Prostate gland (tissue), 2 donors: Measurements from ENCODE around the gene DNAL4. TPM values are rescaled to one million over a fixed set of nuclear protein-coding genes. Genes with fewer than 3 reads are reported as not detected.

ENCODE experiments used
- DNase-seq: peaks from one replicate; pipeline ENCODE4 v3.0.0-alpha.2; 2019; ENCODE audit warnings: low spot score
- H3K27ac ChIP-seq, 2 donors: fragments of 200-600 bp; sonication (generic); 2 replicates each; pipeline ENCODE4 v1.5.1; 2017 to 2019
- H3K27me3 ChIP-seq: fragments of 200-600 bp; sonication (generic); replicated peaks from 2 replicates; pipeline ENCODE4 v1.5.1; 2019; ENCODE audit not compliant: insufficient read depth
- H3K36me3 ChIP-seq, 2 donors: fragments of 200-600 bp; sonication (generic); 1 replicate in 1 of 2; 2 replicates in 1 of 2; pipeline versions ENCODE4 v1.5.1 to v1.8.1; 2017 to 2019
- H3K4me1 ChIP-seq: fragments of 200-600 bp; sonication (generic); replicated peaks from 2 replicates; pipeline ENCODE4 v1.5.1; 2019
- H3K4me3 ChIP-seq, 2 donors: fragments of 200-600 bp; sonication (generic); 2 replicates each; pipeline ENCODE4 v1.5.1; 2017 to 2019
- H3K9me3 ChIP-seq: fragments of 200-600 bp; sonication (generic); 2 replicates; pipeline ENCODE4 v1.5.1; 2017
- CTCF ChIP-seq, 4 experiments: fragments of 200-600 bp in 2 of 4; fragments of 450-650 bp in 2 of 4; sonication (generic) in 2 of 4; IDR thresholded peaks; 1 replicate in 3 of 4; 2 replicates in 1 of 4; pipeline ENCODE4 v1.5.1; 2016 to 2019; ENCODE audit warnings: antibody characterized with exemption in 4 of 4, mild to moderate bottlenecking in 2 of 4, moderate library complexity in 2 of 4
- POLR2A ChIP-seq: fragments of 450-650 bp; IDR thresholded peaks from one replicate; pipeline ENCODE4 v1.6.1; 2016; ENCODE audit warnings: antibody characterized with exemption, mild to moderate bottlenecking
- POLR2AphosphoS5 ChIP-seq: sonication (generic); formaldehyde crosslinking; IDR thresholded peaks from one replicate; pipeline ENCODE4 v1.6.1; 2017; ENCODE audit warnings: antibody characterized with exemption
- WGBS: methylation state at CpG from one replicate; pipeline ENCODE4 v1.1.5; 2018; 5-methylcytosine and 5-hydroxymethylcytosine counted together
- intact Hi-C: fragments of 100-400 bp; cut with DNase I; formaldehyde crosslinking; loops from one replicate; pipeline ENCODE4 v1.14.2; 2022
- small RNA-seq, 2 donors: library from RNA; depleted of rRNA; stranded (forward); fragments of <200 nt; gene quantifications; one replicate each; pipeline ENCODE3, GENCODE V24; 2016
- total RNA-seq, 2 donors: library from RNA; depleted of rRNA; stranded (reverse); fragments of >200 nt; gene quantifications; one replicate each; pipeline ENCODE4 v1.1.0, GENCODE V29; 2016

DNAL4 gene
- total RNA-seq, 2 donors from 2014 or later: 36.9 to 41.8 TPM

DNA sequence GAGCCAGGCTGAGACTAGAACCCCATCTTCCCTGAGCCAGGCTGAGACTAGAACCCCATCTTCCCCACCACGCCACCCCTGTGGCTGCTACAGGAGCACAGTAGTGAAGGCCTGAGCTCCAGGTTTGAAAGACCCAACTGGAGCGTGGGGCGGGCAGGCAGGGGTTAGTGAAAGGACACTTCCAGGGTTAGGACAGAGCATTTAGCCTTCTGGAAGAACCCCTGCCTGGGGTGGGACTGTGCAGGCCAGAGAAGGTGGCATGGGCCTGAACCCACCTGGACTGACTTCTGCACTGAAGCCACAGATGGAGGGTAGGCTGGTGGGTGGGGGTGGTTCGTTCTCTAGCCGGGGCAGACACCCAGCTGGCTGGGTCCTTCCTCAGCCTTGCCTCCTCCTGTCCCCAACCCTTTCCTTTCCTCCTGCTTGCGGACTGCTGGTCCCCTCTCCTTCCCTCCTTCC is 62.2 kb downstream of the DNAL4 start:
- intact Hi-C loops: loop anchor here (5.0 kb wide), 1 partner anchor 49 kb away; the partner anchor contains the start of gene TOMM22
- peaks cover 8% of the 10 kb centered on the region for H3K4me1 ChIP-seq
- H3K36me3 ChIP-seq: peaks cover 32 to 50% of the 10 kb centered on the region in 2 donors
- no peak for DNase-seq
- no peaks in the 10 kb centered on the region for H3K9me3 ChIP-seq
- H3K27me3 ChIP-seq: no peaks in the 10 kb centered on the region
- 68% methylated on average over 6 of the region's 6 CpGs for WGBS
- H3K27ac ChIP-seq: peak overlapping the region; percentile 66 to 82
- no peak overlapping the region for H3K4me3 ChIP-seq
- TF ChIP-seq CTCF (IDR thresholded peaks at IDR 0.05) (no peak), POLR2AphosphoS5 (no peak), POLR2A (no peak)

- Histone ChIP-seq H3K9me3 (no peaks in the 10 kb centered on the region), H3K27ac (no peak overlapping the region), H3K4me3 (no peak overlapping the region), H3K4me1 (peaks cover 8% of the 10 kb centered on the region), H3K27me3 (no peaks in the 10 kb centered on the region), H3K36me3 (peaks cover 42 to 44% of the 10 kb centered on the region in 2 donors)
- DNase-seq: no peak
- 93% methylated on average over 13 of the region's 13 CpGs for WGBS
- TF ChIP-seq POLR2A (no peak), CTCF (IDR thresholded peaks at IDR 0.05) (no peak), POLR2AphosphoS5 (no peak)
- intact Hi-C loops: loop anchor here (5.0 kb wide), 1 partner anchor 48 kb away; the partner anchor contains the start of gene TOMM22
Measured at GRCh38 chr22:38730411-38730871, 63.5 kb downstream of the DNAL4 start.

- TF ChIP-seq POLR2AphosphoS5: no peak
- no peak for TF ChIP-seq CTCF (IDR thresholded peaks at IDR 0.05)
- TF ChIP-seq POLR2A: no peak
- intact Hi-C loops: loop anchor here (5.0 kb wide), 1 partner anchor 48 kb away; the partner anchor contains the start of gene TOMM22
- no peak overlapping the region for H3K27ac ChIP-seq
- H3K9me3 ChIP-seq: no peaks in the 10 kb centered on the region
- H3K27me3 ChIP-seq: no peaks in the 10 kb centered on the region
- H3K4me1 ChIP-seq: peaks cover 8% of the 10 kb centered on the region
- WGBS: 94% methylated on average over 6 of the region's 6 CpGs
- peaks cover 42% of the 10 kb centered on the region in 2 donors for H3K36me3 ChIP-seq
- no peak for DNase-seq
- no peak overlapping the region for H3K4me3 ChIP-seq
Measured at GRCh38 chr22:38729946-38730345, 64.0 kb downstream of the DNAL4 start.

DNA sequence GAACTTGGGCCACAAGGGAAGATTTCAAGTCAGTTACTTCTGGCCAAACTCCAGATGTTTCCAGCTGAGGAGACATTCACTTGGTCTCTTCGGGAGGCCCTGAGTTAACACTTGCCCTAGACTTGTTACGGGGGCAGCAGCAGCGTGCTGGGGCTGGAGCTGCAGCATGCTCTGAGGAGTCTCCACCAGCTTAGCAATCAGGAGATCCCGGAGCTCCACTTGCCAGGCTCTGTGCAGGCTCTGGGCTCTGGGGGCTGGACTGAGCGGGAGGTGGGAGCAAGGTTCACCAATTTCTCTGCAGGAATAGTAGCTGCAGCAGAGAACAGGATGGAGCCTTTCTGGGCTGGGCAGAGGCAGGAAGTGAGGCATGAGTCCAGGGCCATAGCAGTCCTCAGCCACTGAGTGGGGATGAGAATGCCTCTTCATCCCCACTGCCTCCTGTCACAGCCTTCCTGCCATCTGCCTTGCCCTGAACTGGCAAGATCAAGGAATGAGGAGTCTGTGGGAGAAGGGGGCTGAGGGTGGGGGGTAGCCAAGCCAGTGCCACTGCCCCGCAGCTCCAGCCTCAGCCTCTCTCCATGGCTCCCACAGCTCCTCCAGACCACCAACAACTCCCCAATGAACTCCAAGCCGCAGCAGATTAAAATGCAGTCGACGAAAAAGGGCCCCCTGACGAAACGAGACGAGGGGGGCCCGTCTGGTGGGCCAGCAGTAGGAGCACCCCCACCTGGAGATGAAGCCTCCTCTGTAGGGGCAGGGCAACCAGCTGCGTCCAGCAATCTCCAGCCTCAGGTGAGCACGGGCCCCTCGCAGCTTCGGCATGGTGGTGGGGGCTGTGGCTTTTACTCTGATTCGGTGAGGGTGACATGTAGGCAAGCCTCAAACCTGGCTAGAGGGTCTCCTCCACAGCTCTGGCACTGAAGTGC is 64.8 kb downstream of the DNAL4 start:
- no peak for DNase-seq
- Histone ChIP-seq H3K4me1 (peaks cover 8% of the 10 kb centered on the region), H3K36me3 (peaks cover 42 to 47% of the 10 kb centered on the region in 2 donors), H3K4me3 (no peak overlapping the region), H3K27me3 (no peaks in the 10 kb centered on the region), H3K9me3 (no peaks in the 10 kb centered on the region), H3K27ac (no peak overlapping the region)
- TF ChIP-seq POLR2AphosphoS5 (no peak), CTCF (IDR thresholded peaks at IDR 0.05) (no peak), POLR2A (no peak)
- intact Hi-C loops: no loop called here
- 88% methylated on average over 18 of the region's 18 CpGs for WGBS

Small RNA genes within 50 kb of the gene (small RNA-seq; reads per million reads assigned to genes)
- gene AL021707.8: 0 reads per million in 2 donors

Other genes starting within 250 kb of the DNAL4 start
- 1 to 10 TPM in 1 of 2 donors, under 1 TPM in 1; 0.23 to 3.2 TPM for gene DMC1, start 224.0 kb downstream of the DNAL4 start, total RNA-seq
- gene FAM227A, start 137.8 kb downstream of the DNAL4 start, total RNA-seq: 1 to 10 TPM; 1.0 to 2.2 TPM
- 10 to 100 TPM; 24.7 to 41.0 TPM for gene CBY1, start 137.5 kb downstream of the DNAL4 start, total RNA-seq
- 10 to 100 TPM; 44.5 to 50.8 TPM for gene TOMM22, start 112.2 kb downstream of the DNAL4 start, total RNA-seq
- 10 to 100 TPM; 56.7 to 69.2 TPM for gene JOSD1, start 93.2 kb downstream of the DNAL4 start, total RNA-seq
- gene GTPBP1, start 88.2 kb downstream of the DNAL4 start, total RNA-seq: 10 to 100 TPM; 61.9 to 74.5 TPM
- gene SUN2, start 38.1 kb downstream of the DNAL4 start, total RNA-seq: 100 to 1,000 TPM; 401 to 445 TPM
- gene NPTXR, start 49.9 kb upstream of the DNAL4 start, total RNA-seq: 10 to 100 TPM; 12.6 to 36.2 TPM
- 10 to 100 TPM; 39.9 to 56.2 TPM for gene CBX6, start 78.1 kb upstream of the DNAL4 start, total RNA-seq
- gene APOBEC3A, start 163.5 kb upstream of the DNAL4 start, total RNA-seq: 1 to 10 TPM in 1 of 2 donors, not detected in 1; 1.6 TPM
- 1 to 10 TPM in 1 of 2 donors, under 1 TPM in 1; 0.91 to 1.5 TPM for gene APOBEC3B, start 188.2 kb upstream of the DNAL4 start, total RNA-seq
- gene APOBEC3C, start 220.1 kb upstream of the DNAL4 start, total RNA-seq: 10 to 100 TPM; 21.4 to 52.3 TPM
- 1 to 10 TPM in 1 of 2 donors, under 1 TPM in 1; 0.77 to 4.0 TPM for gene APOBEC3D, start 227.0 kb upstream of the DNAL4 start, total RNA-seq
- gene APOBEC3F, start 246.7 kb upstream of the DNAL4 start, total RNA-seq: 10 to 100 TPM in 1 of 2 donors, 1 to 10 TPM in 1; 4.4 to 28.3 TPM